Hepatic stellate cell (primary cell): Measurements from ENCODE around the gene PRSS12.
"Not testable (repeated sequence)": the region's sequence is repeated elsewhere in the genome, so short reads cannot be mapped to it uniquely, and the experiment has no call there.

Source experiments
- DNase-seq: peaks from one replicate; pipeline ENCODE4 v3.0.0; 2011; ENCODE audit warnings: low spot score

Gene PRSS12, protein sequence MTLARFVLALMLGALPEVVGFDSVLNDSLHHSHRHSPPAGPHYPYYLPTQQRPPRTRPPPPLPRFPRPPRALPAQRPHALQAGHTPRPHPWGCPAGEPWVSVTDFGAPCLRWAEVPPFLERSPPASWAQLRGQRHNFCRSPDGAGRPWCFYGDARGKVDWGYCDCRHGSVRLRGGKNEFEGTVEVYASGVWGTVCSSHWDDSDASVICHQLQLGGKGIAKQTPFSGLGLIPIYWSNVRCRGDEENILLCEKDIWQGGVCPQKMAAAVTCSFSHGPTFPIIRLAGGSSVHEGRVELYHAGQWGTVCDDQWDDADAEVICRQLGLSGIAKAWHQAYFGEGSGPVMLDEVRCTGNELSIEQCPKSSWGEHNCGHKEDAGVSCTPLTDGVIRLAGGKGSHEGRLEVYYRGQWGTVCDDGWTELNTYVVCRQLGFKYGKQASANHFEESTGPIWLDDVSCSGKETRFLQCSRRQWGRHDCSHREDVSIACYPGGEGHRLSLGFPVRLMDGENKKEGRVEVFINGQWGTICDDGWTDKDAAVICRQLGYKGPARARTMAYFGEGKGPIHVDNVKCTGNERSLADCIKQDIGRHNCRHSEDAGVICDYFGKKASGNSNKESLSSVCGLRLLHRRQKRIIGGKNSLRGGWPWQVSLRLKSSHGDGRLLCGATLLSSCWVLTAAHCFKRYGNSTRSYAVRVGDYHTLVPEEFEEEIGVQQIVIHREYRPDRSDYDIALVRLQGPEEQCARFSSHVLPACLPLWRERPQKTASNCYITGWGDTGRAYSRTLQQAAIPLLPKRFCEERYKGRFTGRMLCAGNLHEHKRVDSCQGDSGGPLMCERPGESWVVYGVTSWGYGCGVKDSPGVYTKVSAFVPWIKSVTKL

DNA sequence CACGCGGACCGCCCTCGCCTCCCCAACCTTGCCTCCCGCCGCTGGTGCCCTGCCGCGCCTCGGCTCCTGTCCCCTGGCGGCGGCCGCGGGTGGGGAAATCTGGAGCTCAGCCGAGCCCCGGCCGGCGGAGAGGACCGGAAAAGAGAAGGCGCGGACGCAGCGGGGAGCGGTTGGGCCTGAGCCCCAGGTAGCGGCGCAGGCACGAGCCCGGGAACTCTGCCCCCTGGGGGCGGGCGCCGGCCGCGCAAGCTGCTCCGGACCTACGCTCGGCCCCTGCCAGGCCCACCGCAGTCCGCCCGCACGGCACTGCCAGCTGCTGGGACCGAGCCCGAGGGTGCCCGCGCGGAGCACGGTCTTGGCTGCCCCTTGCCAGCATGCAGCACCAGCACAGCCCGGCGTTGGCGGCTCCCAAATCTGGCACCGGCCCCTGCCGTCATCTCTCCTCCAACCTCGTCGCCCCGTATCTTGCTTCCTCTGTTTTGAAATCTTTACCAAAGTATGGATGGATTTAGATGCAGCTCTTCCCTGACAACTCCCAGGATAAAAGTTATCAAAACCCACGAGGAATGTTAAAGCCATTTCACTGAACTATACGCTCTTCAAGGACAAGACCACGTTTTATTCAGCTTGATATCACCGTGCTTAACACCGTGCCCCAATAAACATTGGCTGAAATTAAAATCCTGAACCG, at the start of gene PRSS12:
Gene PRSS12 (minus strand): TSS at position 161 of the 691 bp plus-strand sequence. CDS start 283 bp downstream, outside the sequence.
- DNase-seq, result peak; percentile 79

DNA sequence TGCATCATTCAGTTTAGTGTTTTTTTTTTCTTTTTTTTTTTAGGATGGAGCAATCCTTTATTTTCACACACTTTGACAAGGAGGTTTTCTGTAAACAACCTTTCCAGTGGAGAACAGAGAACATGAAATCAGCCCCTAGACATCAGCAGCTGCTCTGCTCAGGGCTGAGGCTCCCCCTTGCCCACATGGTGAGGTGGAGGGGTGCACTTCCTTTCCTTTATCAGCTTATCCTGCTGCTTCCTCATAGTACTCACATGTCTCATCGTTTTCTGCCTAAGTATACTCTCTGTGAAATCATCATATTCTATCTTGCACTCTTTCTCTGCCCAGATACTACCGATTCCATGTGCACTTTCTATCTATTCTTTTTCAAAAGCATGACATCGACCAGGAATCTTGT, 47.6 kb upstream of the PRSS12 start:
- no peak for DNase-seq

DNA sequence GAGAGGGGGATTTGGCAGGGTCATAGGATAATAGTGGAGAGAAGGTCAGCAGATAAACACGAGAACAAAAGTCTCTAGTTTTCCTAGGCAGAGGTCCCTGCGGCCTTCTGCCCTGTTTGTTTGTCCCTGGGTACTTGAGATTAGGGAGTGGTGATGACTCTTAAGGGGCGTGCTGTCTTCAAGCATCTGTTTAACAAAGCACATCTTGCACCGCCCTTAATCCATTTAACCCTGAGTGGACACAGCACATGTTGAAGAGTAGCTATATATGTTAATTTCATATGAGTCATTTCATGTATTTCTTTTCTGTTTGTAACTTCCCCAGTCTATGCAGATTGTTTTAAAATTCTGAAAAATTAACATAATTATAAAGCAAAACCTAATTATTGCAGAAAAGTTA, 47.1 kb upstream of the PRSS12 start:
- not testable (repeated sequence) for DNase-seq

DNA sequence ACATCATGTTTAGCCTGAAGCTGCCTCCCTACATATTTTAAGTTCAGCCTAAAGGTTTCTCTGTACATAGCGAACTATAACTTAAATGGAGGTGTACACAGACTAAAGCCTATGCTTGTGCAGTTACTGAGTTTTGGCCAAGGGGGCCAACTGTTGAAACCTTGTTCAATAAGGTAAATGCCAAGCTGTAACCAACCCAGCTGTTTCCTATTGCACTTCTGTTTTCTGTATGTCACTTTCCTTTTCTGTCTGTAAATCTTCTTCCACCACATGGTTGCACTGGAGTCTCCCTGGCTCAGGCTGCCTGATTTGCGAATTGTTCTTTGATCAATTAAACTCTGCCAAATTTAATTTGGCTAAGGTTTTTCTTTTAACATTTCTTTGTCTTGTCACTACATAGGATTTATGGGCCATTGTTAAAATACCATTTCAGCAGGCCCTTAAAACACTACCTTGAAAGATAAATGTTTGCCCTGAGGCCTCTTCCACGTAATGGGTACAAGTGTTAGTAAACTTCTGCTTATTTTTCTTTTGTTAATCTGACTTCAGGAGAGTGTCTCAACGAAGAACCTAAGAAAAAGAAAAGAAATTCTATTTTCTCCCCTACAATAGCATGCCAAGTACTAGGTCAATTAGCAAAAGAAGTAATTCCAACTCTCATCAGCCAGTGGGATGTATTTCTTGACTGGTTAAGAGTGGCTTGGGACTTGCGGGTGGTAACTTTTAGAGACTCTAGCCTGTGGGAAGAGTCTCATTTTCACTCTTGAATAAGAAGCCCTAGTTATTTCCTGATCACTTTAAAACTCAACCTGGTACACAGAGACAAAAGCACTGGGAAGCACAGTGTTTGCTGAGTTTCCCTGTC, 45.7 kb upstream of the PRSS12 start:
- no peak for DNase-seq

DNA sequence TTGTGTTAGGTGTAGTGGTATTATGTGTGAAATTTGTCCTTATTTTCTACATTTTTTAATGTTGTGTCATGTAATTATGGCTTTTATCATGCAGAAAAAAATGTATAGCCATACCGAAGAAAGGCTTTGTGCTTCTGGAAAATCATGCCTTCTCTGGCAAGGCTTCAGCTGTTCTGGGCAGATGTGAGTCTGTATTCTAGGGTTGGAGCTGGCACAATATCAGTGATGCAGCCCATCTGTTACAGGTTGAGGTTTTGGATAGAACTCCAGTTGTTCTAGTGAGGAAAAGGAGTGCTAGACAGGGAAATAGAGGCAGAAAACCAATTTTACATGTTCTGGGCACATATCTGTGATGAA, 44.8 kb upstream of the PRSS12 start:
- DNase-seq, result no peak

DNA sequence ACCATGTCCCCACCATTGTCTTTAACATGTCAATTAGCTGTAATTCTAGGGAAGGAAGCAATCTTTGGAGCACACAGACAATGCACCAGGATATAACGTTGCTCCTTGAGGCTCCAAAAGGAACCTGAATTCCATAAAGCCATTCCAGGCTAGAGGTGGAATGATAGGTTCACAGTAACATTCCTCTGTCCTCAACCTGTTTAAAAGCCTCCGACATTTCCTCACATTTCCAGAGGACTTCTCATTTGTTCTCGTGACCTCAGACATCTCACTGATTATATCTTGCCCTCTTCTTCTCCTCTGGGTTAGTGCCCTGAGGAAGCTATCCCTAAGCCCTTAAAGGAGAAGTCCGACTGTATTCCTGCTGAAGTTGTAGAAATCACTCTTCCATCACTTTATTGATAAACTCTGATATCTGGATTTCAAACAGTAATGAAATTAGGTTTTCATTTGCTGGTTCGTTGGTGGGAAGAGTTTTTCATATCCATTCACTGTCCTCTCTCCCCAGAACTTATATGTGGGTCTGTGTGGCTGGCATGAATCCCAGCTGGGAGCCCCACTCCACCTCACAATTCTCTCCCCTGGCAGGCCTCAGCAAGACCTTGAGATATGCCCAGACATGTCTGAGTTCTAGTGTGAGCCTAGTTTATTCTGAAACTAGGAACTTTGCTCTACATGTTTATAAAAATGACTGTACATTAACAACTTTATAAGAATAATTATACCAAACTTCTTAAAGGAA, 44.2 kb upstream of the PRSS12 start:
- DNase-seq, result no peak

DNA sequence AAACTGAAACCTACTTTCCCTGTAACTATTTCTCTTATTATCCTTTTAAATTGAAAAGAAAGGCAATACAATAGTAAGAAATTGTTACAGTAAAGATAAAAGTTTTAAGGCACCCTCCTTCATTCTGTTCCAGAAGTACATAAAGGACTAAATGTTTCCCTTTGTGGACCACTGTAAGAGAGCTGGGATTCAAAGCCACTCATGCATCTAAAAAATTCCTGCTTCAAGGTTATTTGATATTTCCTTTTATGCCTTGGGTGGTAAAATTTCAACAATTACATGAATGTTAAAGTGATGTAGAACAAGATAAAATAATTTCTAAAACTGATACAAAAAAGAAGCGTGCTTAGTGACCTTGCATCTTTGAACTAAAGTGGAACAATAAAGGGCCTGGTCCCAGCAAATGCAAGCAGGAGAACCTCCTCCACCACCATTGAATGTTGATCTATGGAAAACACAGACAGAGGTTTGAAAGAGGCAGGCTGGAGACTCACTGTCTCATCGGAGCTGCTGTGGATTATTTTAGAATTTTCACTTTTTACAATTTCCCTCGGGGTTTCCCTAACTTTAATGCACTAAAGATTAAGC, 42.3 kb upstream of the PRSS12 start:
- DNase-seq, result no peak

DNA sequence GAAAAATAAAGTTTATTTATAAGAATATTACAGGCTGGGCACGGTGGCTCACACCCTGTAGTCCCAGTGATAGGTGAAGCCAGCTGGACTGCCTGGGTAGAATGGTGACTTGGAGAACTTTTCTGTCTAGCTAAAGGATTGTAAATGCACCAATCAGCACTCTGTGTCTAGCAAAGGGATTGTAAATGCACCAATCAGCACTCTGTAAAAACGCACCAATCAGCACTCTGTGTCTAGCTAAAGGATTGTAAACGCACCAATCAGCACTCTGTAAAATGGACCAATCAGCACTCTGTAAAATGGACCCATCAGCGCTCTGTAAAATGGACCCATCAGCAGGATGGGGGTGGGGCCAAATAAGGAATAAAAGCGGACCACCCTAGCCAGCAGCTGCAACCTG, 39.7 kb upstream of the PRSS12 start:
- DNase-seq, result not testable (repeated sequence)

DNA sequence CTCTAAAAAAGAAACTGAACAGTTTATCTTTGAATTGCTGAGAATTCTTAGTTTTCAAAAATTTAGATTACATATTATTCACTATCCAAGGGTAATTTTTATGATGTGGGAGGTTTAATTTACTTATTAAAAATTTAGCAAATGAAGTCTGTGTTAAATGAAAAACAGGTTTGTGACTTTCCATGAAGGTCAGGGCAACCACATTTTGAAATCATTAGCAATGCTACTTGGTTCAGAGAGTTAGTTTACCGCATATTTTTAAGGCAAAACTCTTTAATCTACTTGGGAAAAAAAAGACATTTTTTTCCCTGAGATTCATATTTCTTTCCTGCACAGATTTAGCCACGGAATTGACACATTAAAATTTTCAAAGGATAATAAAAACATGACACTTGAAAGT, 37.3 kb upstream of the PRSS12 start:
- no peak for DNase-seq

DNA sequence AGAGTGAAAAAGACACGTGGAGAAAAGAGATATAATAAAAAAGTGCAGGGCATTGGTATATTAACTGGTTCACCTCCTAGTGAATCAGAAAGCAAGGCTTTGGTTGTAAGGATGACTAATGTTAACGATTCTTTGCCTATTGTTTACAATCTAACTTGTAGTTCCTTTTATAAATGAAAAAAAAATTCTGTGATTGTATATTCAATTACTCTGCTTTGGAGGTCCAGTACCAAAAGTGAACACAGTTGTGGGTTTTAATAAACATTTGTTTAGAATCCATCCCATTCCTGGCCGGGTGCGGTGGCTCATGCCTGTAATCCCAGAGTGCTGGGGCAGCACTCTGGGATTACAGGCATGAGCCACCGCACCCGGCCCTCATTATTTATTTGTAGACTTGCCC, 36.9 kb upstream of the PRSS12 start:
- DNase-seq, result no peak

DNA sequence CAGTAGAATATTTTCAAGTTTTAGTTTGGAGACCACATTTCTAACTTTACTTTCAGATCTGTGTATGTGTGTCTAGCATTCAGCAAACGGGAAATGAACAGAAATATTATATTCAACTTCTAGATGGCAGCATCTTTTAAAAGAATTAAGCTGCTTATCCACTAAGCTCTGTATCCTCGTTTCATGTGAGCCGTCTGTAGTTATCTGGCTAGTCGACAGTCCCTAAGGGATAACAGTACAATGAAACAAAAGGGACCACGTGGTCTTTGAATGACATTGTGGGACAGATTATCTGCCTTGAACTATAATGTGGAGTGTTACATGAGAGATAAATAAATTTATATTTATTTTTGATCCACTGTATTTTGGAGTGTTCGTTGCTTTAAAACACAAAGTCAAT, 35.8 kb upstream of the PRSS12 start:
- no peak for DNase-seq

DNA sequence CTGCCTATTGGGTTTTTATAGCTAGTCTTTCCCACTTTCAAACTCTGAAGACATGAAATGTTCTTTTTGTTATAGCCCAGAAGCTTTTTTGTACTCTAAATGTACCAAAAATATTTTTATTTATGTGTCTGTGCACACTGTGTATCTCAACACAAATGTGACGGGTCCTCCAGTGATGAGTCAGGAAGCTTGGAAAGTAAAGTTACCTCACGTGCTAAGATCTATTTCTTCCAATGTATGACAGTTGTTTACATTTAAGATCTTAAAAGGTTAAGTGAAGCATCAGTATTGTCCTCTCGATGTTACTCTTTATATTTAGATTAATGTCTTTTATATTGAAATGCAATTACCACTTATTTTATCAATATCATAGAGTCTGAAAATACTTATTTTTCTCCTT, 29.1 kb upstream of the PRSS12 start:
- no peak for DNase-seq

DNA sequence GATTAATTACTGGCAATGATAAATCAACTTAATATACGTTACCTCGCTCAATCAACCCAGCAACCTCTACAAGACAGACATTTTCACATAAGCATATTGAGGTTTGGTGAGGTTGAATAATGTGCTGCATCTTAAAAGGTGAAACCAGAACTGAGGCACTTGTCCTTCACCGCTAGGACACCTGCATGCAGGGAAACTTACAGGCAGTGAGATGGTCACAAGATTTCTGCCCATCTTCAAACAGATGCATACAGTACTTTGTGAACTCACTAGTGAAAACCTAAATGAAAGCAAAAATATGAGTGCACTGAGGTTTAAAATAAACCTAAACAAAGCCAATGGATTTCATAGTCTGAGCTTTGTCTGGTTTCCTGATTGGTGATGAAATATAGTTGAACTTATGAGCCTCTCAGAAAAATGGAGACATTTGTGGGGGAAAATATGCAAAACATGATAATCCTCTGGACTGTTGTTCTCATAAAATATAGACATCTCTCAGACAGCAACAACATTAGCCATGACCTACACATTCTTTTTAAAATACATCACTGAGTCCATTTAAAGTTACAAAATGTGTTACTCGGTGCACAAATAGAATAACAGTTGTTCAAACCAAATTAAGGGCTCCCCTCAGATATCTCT, 20.9 kb upstream of the PRSS12 start:
- DNase-seq, result peak; percentile 4

DNA sequence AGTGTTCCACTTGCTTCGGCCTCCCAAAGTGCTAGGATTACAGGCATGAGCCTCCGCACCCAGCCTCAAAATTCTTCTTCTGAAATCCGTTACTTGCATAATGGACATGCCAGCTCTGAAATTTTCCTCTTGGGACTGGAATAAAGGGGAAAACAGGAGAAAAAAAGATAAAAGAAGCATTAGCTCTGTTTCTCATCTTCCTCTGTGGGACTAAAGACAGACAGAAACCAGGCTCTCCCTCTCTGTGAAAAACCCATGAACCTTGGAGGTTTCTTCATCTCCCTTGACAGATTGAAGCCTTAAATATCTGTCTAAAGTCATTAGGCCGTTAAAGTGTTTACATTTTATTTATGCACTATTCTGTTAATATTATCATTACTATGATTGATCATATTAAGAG, 19.4 kb upstream of the PRSS12 start:
- DNase-seq, result no peak

DNA sequence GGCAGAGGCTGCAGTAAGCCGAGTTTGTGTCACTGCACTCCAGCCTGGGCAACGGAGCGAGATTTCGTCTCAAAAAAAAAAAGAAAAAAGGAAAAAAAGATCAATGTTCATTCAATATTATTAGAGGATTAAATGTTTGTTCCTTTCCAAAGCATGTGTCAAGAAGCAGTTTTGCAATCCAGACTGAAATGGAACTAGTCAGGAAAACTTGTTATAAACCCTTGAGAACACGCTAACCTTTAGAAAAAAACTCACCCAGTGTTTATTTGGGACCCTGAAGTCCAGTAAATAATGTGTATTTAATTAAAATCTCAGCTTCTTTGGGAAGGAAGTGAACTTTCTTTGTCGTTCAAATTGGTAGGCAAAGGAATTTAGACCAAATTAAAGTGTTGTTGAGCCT, 16.4 kb upstream of the PRSS12 start:
- no peak for DNase-seq

DNA sequence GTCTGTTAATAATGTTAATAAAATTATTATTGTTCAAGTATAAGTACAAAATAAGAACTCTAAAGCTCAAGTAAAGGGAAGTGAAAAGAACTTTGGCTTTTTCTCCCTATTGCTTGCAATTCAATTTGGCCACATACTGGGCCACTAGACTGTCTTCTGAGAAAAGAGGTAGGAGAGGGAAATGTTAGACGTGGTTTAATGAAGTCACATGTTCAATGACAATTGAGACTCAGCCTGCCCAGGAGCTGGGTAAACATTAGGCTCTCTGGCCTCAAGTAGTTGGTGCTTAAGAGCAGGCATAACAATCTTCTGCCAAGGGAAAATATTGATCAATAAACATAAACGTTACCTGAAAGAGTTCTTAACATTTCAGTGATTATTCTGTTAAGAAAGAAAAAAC, 15.1 kb upstream of the PRSS12 start:
- no peak for DNase-seq

DNA sequence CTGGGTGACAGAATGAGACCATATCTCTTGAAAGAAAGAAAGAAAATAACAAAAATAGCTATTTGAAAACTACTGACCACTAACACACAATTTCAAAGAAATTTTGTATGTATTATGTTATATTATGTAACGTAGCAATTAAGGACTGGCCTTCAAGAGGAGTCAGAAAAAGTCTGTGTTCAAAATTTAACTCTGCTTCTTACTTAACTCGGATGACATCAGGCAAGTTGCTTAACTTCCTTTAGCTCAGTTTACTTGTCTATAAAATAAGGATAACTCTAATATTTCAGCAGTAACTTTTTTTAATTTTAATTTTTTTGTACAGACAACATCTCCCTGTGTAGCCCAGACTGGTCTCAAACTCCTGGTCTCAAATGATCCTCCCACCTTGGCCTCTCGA, 14.6 kb upstream of the PRSS12 start:
- no peak for DNase-seq

DNA sequence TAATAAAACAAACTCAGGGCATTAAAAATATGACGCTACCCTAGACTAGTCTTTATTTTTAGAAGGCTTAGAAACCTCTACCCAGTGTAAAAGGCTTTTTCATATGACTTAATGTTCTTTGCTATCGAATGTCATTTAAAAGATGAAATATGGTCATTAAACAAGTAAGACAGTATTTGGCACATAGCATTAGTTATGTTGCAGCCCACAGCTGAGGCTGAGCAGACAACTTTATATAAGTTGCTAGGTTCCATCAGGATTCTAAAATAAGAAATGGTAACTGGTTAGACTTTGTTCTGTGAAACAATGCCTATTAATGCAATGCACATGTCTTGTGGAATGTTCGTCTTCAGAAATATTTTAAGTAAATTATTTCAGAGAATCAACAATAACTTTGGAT, 10.4 kb upstream of the PRSS12 start:
- no peak for DNase-seq

DNA sequence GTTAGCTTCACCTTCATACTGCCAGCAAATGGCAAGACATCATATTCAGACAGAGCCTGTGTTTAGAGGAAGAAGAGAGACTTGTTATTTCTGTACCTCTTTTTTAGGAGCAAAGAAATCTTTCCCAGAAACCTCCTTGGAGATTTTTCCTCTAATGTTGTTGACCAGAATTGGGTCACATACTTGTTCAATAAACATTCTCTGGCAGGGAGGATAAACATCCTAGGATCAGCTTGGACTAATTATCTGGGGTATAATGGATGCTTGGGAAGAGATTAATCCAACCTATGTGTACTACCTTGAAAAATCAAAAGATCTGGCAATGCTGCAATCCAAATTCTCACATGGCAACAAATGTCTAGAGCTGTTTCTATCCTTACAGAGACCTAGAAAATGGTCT, 8.4 kb upstream of the PRSS12 start:
- no peak for DNase-seq

DNA sequence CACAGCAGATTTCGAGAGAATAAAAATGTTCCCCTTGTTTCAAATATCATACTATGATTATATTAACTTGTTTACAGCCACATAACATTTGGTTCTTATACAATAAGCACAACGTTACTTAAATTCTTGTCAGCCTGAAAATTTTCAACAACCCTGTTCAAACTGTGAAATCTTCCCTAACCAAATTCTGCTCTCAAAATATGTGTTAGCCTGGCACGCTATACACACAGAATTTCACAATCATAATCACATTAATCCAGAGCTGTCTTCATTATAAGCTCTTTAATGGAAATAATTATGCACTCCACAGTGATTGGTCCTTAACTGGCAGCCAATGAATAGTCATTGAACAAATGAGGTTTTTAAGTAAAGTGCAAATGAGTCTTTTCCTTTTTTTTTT, 7.3 kb upstream of the PRSS12 start:
- DNase-seq, result no peak
